SU-DHL-6 (cell line): ENCODE data around the gene NCEH1.

Experiments used
- EZH2phosphoT487 ChIP-seq: fragments of 200-600 bp; sonication (generic), shearing (Covaris generic); conservative IDR thresholded peaks from 2 replicates; pipeline ENCODE4 v1.6.1; 2018; ENCODE audit warnings: mild to moderate bottlenecking, antibody characterized with exemption, low read length, moderate library complexity, mixed read lengths
- TF ChIP-seq, protein P1 (sequence below): fragments of 200-600 bp; sonication (generic); IDR thresholded peaks from one replicate; pipeline ENCODE4 v1.5.1; 2017; ENCODE audit warnings: antibody characterized with exemption, mild to moderate bottlenecking, low read length, moderate library complexity; ENCODE audit not compliant: insufficient read depth, poor library complexity, severe bottlenecking

GRCh38 chr3:172595664-172596393 lies 115.0 kb downstream of the NCEH1 start:
- TF ChIP-seq, protein P1, sequence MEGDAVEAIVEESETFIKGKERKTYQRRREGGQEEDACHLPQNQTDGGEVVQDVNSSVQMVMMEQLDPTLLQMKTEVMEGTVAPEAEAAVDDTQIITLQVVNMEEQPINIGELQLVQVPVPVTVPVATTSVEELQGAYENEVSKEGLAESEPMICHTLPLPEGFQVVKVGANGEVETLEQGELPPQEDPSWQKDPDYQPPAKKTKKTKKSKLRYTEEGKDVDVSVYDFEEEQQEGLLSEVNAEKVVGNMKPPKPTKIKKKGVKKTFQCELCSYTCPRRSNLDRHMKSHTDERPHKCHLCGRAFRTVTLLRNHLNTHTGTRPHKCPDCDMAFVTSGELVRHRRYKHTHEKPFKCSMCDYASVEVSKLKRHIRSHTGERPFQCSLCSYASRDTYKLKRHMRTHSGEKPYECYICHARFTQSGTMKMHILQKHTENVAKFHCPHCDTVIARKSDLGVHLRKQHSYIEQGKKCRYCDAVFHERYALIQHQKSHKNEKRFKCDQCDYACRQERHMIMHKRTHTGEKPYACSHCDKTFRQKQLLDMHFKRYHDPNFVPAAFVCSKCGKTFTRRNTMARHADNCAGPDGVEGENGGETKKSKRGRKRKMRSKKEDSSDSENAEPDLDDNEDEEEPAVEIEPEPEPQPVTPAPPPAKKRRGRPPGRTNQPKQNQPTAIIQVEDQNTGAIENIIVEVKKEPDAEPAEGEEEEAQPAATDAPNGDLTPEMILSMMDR: peak; percentile 52
- TF ChIP-seq EZH2phosphoT487: no peak
